ENCODE measurements around the gene VPS8.

Gene VPS8

DNA sequence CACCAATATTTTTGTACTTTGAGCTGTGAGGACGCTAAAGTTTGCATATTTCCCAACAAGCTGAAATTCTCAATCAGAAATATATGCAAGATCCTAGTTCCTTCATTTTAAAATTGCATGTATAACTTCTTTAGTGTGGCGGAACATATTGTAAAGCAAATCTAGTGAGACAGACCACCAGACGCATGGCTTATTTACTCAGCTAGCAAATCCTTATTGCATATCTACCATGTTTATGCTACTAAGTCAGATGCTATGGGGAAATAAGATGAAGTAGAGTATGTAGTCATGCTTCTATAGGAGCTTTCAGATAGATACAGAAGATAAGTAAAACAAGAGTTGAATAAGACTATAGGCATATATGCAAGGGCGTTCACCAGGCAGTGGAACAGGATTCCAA lies 278.8 kb downstream of the VPS8 start:
- DNase-seq (ENCODE audit: low spot score), result no peak

DNA sequence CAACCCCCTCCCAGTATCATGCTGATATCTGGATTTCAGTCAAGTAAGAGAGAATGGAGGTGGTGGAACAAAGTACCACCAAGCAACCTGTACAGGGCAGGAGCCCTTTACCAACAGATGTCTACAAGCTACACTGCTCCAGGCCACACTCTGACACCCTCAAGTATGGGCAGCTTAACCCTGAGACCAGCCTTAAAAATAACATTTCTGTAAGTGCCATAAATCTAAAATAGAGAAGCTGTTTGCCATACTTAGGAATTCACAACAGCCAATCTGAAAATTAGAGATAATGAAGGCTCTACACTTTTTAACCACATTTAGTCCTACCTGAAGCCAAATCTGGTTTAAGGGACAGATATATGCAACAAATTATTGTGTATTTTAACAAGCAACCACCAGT lies 281.1 kb downstream of the VPS8 start:
- no peak for DNase-seq (ENCODE audit: low spot score)

DNA sequence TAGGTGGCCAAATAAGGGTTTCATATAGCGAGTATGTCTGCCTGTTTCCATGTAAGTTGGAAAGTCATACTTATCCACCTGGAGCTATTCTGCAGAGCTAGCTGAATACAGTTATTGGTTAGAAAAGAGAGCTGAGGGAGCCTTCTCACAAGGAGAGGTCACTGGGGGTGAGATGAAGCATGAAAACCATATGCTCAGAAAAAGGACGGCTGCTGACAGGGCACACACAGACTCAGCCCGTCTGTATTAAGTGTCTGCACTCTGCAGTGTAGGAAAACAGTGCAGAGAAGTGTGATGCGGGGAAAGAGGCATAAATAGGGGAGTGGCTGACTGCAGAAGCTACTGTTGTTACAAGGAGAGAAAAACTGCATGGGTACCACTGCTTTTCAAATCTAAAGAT lies 282.7 kb downstream of the VPS8 start:
- DNase-seq (ENCODE audit: low spot score), result no peak
